Inflammatory macrophage treated with lipopolysaccharide for 1 hour (primary cell): ENCODE results near the gene CINP.

Source experiments
- DNase-seq, 2 donors: peaks; one replicate each; pipeline ENCODE4 v3.0.0-alpha.2; 2020 to 2022

The CINP gene

GRCh38 chr14:102362545-102363181 is at the start of gene CINP, which contains the start of gene TECPR2:
Gene CINP (minus strand): TSS chr14:102362890. CDS start chr14:102362851, 39 bp downstream.
Gene TECPR2 (plus strand): TSS chr14:102362941. CDS start chr14:102376722, 13,781 bp downstream.
- DNase-seq = peak; percentile 93 to 98

GRCh38 chr14:102408724-102409123 is 46.0 kb upstream of the CINP start:
- no peak for DNase-seq

- DNase-seq = no peak
Measured at GRCh38 chr14:102407258-102407657, 44.6 kb upstream of the CINP start.

- DNase-seq = no peak
Measured at GRCh38 chr14:102403028-102403427, 40.3 kb upstream of the CINP start.

GRCh38 chr14:102396521-102396920 is 33.8 kb upstream of the CINP start:
- DNase-seq = no peak

- DNase-seq = no peak
Measured at GRCh38 chr14:102394717-102395375, 32.2 kb upstream of the CINP start.

GRCh38 chr14:102392506-102392905 is 29.8 kb upstream of the CINP start:
- no peak for DNase-seq

- DNase-seq = no peak
Measured at GRCh38 chr14:102390064-102390855, 27.6 kb upstream of the CINP start.

- peak; percentile 61 to 73 for DNase-seq
Measured at GRCh38 chr14:102389246-102389645, 26.6 kb upstream of the CINP start.

- no peak for DNase-seq
Measured at GRCh38 chr14:102387086-102387485, 24.4 kb upstream of the CINP start.

GRCh38 chr14:102378830-102379229 is 16.1 kb upstream of the CINP start:
- no peak for DNase-seq

GRCh38 chr14:102377696-102378095 is 15.0 kb upstream of the CINP start:
- no peak for DNase-seq

GRCh38 chr14:102375119-102375518 is 12.4 kb upstream of the CINP start:
- DNase-seq = peak in 1 of 2 donors; percentile 16

- DNase-seq = no peak
Measured at GRCh38 chr14:102374264-102374663, 11.6 kb upstream of the CINP start.

GRCh38 chr14:102373110-102373509 is 10.4 kb upstream of the CINP start:
- no peak for DNase-seq

- DNase-seq = no peak
Measured at GRCh38 chr14:102371361-102371760, 8.7 kb upstream of the CINP start.

- DNase-seq = peak; percentile 79 to 86
Measured at GRCh38 chr14:102370305-102370809, 7.7 kb upstream of the CINP start.

- peak; percentile 11 to 23 for DNase-seq
Measured at GRCh38 chr14:102363182-102363943, 673 bp upstream of the CINP start.

GRCh38 chr14:102362084-102362483 is 606 bp downstream of the CINP start:
- DNase-seq = peak; percentile 61 to 70

- no peak for DNase-seq
Measured at GRCh38 chr14:102360388-102360787, 2.3 kb downstream of the CINP start.

- no peak for DNase-seq
Measured at GRCh38 chr14:102359341-102359740, 3.3 kb downstream of the CINP start.

- DNase-seq = no peak
Measured at GRCh38 chr14:102356280-102356679, 6.4 kb downstream of the CINP start.
